WI38 (cell line): ENCODE measurements around the gene ARHGEF28.

Source experiments
- H3K4me3 ChIP-seq: 2 replicates; pipeline ENCODE4 v1.5.1; 2011; ENCODE audit warnings: low read depth, mild to moderate bottlenecking, control low read depth, low read length
- CTCF ChIP-seq: IDR thresholded peaks from 2 replicates; pipeline ENCODE4 v1.5.1; 2012; ENCODE audit warnings: low read depth, mild to moderate bottlenecking, control low read depth, low read length

ARHGEF28 gene

GRCh38 chr5:73815631-73816030, 189.6 kb downstream of the ARHGEF28 start:
- H3K4me3 ChIP-seq = no peak overlapping the region
- TF ChIP-seq CTCF = no peak

DNA sequence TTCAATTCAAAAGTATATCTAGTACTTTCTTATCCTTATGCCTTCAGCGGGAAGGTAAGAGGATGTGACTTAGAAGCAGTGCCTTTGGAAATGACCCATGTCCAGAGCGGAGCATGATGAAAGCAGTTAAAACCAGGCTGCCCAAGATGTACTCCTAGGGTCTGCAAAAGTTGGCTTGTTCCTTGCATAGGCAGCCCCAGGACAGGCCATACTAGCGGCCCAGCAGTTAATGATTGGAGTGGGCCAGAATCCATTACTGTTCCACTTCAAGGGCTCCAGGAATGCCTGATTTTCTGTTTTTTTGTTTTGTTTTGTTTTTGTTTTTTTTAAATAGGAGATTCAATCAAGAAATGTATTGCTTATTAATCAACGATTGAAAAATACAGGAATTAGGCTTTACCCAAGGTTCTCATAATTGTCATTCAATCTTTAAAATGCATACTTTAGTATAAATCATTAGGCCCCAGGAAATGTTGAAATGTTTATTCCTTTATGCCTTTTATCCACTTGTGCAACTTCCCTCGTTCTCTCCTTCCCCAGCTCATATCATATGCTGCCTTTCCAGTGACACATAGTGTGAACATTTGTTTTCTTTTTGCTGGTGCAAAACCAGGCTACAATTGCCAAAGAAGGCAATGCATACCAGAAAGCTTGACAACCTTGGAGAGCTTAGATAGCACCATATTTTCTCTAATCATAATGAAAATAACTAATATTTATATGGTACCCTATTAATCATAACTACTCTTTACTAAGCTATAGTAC, 190.8 kb downstream of the ARHGEF28 start:
- no peak for TF ChIP-seq CTCF
- H3K4me3 ChIP-seq = no peak overlapping the region

GRCh38 chr5:73818357-73818756, 192.4 kb downstream of the ARHGEF28 start:
- no peak for TF ChIP-seq CTCF
- no peak overlapping the region for H3K4me3 ChIP-seq

DNA sequence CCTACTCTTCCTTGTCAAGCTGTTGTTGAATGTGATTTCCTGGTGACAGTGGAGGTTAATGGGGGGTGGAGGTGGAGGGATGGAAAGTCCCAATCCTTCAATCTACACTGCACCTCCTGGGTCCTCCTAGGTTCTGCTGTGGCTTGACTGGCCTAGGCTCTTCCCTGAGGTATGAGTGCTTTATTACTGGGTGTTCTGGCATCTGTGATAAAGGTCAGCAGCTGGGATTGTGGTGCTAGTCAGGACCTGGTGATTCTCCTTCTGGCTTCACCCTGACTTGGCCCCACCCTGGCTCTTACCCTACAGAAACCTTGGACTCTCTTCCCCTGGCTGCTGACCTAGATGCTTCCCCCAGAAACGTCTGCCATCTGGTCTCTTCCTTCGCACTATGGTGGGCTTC, 194.3 kb downstream of the ARHGEF28 start:
- H3K4me3 ChIP-seq = no peak overlapping the region
- TF ChIP-seq CTCF = no peak

DNA sequence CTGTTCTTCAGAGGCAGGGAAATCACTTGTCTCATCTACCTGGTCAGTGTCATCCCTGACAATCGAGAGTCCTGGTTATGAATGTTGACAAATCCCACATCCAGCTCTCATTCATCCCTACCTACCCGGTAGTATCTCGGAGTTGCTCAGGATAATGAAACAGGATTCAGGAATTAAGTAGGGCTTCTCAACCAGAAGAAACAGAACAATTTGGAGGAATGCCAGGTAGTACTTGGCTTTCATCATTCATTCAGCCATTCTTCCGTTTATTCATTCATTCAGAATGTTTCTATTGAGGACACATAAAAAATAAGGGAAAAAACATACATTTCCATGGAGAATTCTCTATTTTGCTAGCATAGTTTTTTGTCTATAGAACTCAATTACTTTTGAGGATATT, 195.0 kb downstream of the ARHGEF28 start:
- no peak for TF ChIP-seq CTCF

GRCh38 chr5:73822278-73822988, 196.4 kb downstream of the ARHGEF28 start:
- no peak for TF ChIP-seq CTCF
- H3K4me3 ChIP-seq = no peak overlapping the region

More for the DNA sequence above, 195.0 kb downstream of the ARHGEF28 start:
- H3K4me3 ChIP-seq = no peak overlapping the region

- no peak for TF ChIP-seq CTCF
- H3K4me3 ChIP-seq = no peak overlapping the region
Observed at GRCh38 chr5:73822989-73823339, 197.0 kb downstream of the ARHGEF28 start.
